GM12878 (cell line): ENCODE data around the gene ERC1. TPM values are rescaled to one million over a fixed set of nuclear protein-coding genes. Genes with fewer than 3 reads are reported as not detected.

ENCODE experiments used
- ATAC-seq: fragments of 200-7000 bp; cut with Tn5 transposase; 3 replicates; pipeline ENCODE4 v1.9.1; 2020; ENCODE audit warnings: mild to moderate bottlenecking, moderate library complexity
- BruUV-seq: library from RNA; stranded (reverse); fragments of 400-500 nt; replicated peaks from 2 replicates; lab custom pipeline; 2021; lab: Mats Ljungman, UMichigan
- CTCF ChIA-PET: fragments of 300-600 bp; sonication (Branson Sonifier 250); formaldehyde crosslinking; extraction: SDS; loops from one replicate; lab custom pipeline; 2021; ENCODE audit warnings: inconsistent platforms; lab: Yijun Ruan, JAX
- POLR2A ChIA-PET: fragments of 350-600 bp; formaldehyde crosslinking; extraction: SDS; loops from one replicate; lab custom pipeline; 2021; ENCODE audit warnings: inconsistent platforms; lab: Charles Lee
- RAD21 ChIA-PET: fragments of 300-600 bp; sonication (Branson Sonifier 250); formaldehyde crosslinking; loops from one replicate; lab custom pipeline; 2023; ENCODE audit warnings: antibody characterized with exemption; ENCODE audit not compliant: unreplicated experiment; lab: Charles Lee
- SMC1A ChIA-PET: fragments of 300-600 bp; sonication (Branson Sonifier 250); formaldehyde crosslinking; loops from one replicate; lab custom pipeline; 2023; ENCODE audit not compliant: unreplicated experiment, uncharacterized antibody; lab: Charles Lee
- DNase-seq: peaks from one replicate; pipeline ENCODE4 v3.0.0-alpha.2; 2011; ENCODE audit warnings: low read depth, low spot score
- FAIRE-seq: peaks from 3 replicates; lab custom pipeline; 2011; peaks lifted over from hg19 to GRCh38; lab: Jason Lieb, UNC
- H2AFZ ChIP-seq: 2 replicates; pipeline ENCODE4 v1.6.0; 2011; ENCODE audit warnings: low read depth, low read length, control low read depth; ENCODE audit not compliant: control insufficient read depth
- H3K27ac ChIP-seq: 2 replicates; pipeline ENCODE4 v1.5.1; 2011; ENCODE audit warnings: control low read depth; ENCODE audit not compliant: control insufficient read depth, insufficient read depth
- H3K27me3 ChIP-seq, 2 experiments: replicated peaks in 1 of 2; 2 replicates each; pipeline versions ENCODE4 v1.6.0 to v1.6.1; 2011; ENCODE audit warnings: low read length in 1 of 2; ENCODE audit not compliant: control insufficient read depth in 2 of 2, insufficient read depth in 2 of 2
- H3K36me3 ChIP-seq, 2 experiments: 2 replicates each; pipeline ENCODE4 v1.5.1; 2011; ENCODE audit warnings: low read length in 1 of 2; ENCODE audit not compliant: control insufficient read depth in 2 of 2, insufficient read depth in 2 of 2
- H3K4me1 ChIP-seq: 2 replicates; pipeline ENCODE4 v1.6.1; 2011; ENCODE audit warnings: mild to moderate bottlenecking, low read length, moderate library complexity, mixed read lengths; ENCODE audit not compliant: control insufficient read depth, insufficient read depth
- H3K4me2 ChIP-seq: 2 replicates; pipeline ENCODE4 v1.6.0; 2011; ENCODE audit warnings: control low read depth; ENCODE audit not compliant: control insufficient read depth, insufficient read depth
- H3K4me3 ChIP-seq: fragments of 200-600 bp; sonication (generic); 2 replicates; pipeline ENCODE4 v1.5.1; 2016
- H3K79me2 ChIP-seq: 2 replicates; pipeline ENCODE4 v1.6.0; 2011; ENCODE audit warnings: low read length; ENCODE audit not compliant: control insufficient read depth, insufficient read depth
- H3K9ac ChIP-seq: 2 replicates; pipeline ENCODE4 v1.8.0; 2011; ENCODE audit warnings: low read length, control low read depth, mixed read lengths; ENCODE audit not compliant: control insufficient read depth, insufficient read depth
- H3K9me3 ChIP-seq: replicated peaks from 3 replicates; pipeline ENCODE4 v1.5.1; 2011; ENCODE audit warnings: mild to moderate bottlenecking, low read length; ENCODE audit not compliant: control insufficient read depth, insufficient read depth
- H4K20me1 ChIP-seq: 2 replicates; pipeline ENCODE4 v1.6.0; 2011; ENCODE audit not compliant: control insufficient read depth, insufficient read depth
- HDAC2 ChIP-seq: fragments of 200-600 bp; sonication (generic); IDR thresholded peaks from 2 replicates; pipeline ENCODE4 v1.6.1; 2017
- LARP7 ChIP-seq: fragments of 450-650 bp; IDR thresholded peaks from 2 replicates; pipeline ENCODE4 v1.6.1; 2017; ENCODE audit warnings: mild to moderate bottlenecking
- PAX8 ChIP-seq: fragments of 450-650 bp; IDR thresholded peaks from 2 replicates; pipeline ENCODE4 v1.6.1; 2017; ENCODE audit warnings: mild to moderate bottlenecking, moderate library complexity
- POLR2A ChIP-seq: IDR thresholded peaks from 2 replicates; pipeline ENCODE4 v1.6.1; 2011; ENCODE audit warnings: low read depth, mild to moderate bottlenecking, low read length
- RCOR1 ChIP-seq: conservative IDR thresholded peaks from 2 replicates; pipeline ENCODE4 v1.6.1; 2012; ENCODE audit warnings: low read depth, low read length, improper control_type of control experiment
- RUNX3 ChIP-seq: IDR thresholded peaks from 2 replicates; pipeline ENCODE4 v1.6.1; 2012; ENCODE audit warnings: low read length, inconsistent platforms
- SIN3A ChIP-seq: IDR thresholded peaks from 2 replicates; pipeline ENCODE4 v1.6.1; 2012; ENCODE audit warnings: low read depth, low read length, improper control_type of control experiment
- SMC3 ChIP-seq: IDR thresholded peaks from 2 replicates; pipeline ENCODE4 v1.6.1; 2011; ENCODE audit warnings: low read length, improper control_type of control experiment, borderline replicate concordance
- SPI1 ChIP-seq: IDR thresholded peaks from 2 replicates; pipeline ENCODE4 v1.6.1; 2011; ENCODE audit warnings: low read depth, mild to moderate bottlenecking, low read length, moderate library complexity, borderline replicate concordance; ENCODE audit not compliant: insufficient read depth
- ZNF274 ChIP-seq: IDR thresholded peaks from one replicate; pipeline ENCODE4 v1.8.0; 2011; ENCODE audit not compliant: insufficient read length, insufficient read depth
- WGBS: methylation state at CpG from one replicate; pipeline ENCODE4 v1.1.6; 2016; ENCODE audit warnings: low lambda C conversion rate; ENCODE audit not compliant: insufficient replicate concordance, insufficient coverage; ENCODE audit errors: missing lambda C conversion rate; 5-methylcytosine and 5-hydroxymethylcytosine counted together
- in situ Hi-C: fragments of 300-500 bp; cut with MboI; formaldehyde crosslinking; loops from 9 replicates; pipeline ENCODE4 v1.14.3; 2018; ENCODE audit warnings: mixed read lengths
- intact Hi-C: fragments of 100-400 bp; cut with micrococcal nuclease; formaldehyde crosslinking; loops from one replicate; pipeline ENCODE4 v1.14.2; 2022; ENCODE audit not compliant: unreplicated experiment
- polyA plus RNA-seq, 11 experiments: library from polyadenylated mRNA; depleted of rRNA in 4 of 11; unstranded in 6 of 11; stranded (reverse) in 5 of 11; fragments of >200 nt; fragmentation: Nextera tagmentation in 4 of 11; fragmentation: Illumina TruSeq in 1 of 11; extraction: Ambion mirVana in 4 of 11; extraction: Trizol in 1 of 11; gene quantifications; 1 replicate in 1 of 11; 2 replicates in 10 of 11; pipeline versions ENCODE4 v1.2.1 to v1.2.3, GENCODE V29; 2011 to 2016; ENCODE audit warnings: inconsistent platforms in 2 of 11, missing spikeins in 2 of 11, low read depth in 1 of 11
- total RNA-seq, 4 experiments: library from RNA; depleted of rRNA in 3 of 4; stranded (reverse); fragments of >200 nt in 3 of 4; fragmentation: Illumina TruSeq in 1 of 4; extraction: Trizol in 1 of 4; gene quantifications; 2 replicates each; pipeline versions ENCODE4 v1.2.1 to v1.2.3, GENCODE V29; 2013 to 2021
- TF ChIP-seq, protein P1 (sequence below): fragments of 450-650 bp; IDR thresholded peaks from 2 replicates; pipeline ENCODE4 v1.6.1; 2014; ENCODE audit warnings: mild to moderate bottlenecking
- TF ChIP-seq, protein P2 (sequence below): fragments of 450-650 bp; IDR thresholded peaks from 2 replicates; pipeline ENCODE4 v1.6.1; 2017; ENCODE audit warnings: mild to moderate bottlenecking, moderate library complexity

The ERC1 gene
- total and polyA plus RNA-seq, 10 of the 15 experiments (the other 5 are each of a cell fraction or from before 2014, with no cell fraction given) = 0.75 to 8.0 (median 5.0) TPM

DNA sequence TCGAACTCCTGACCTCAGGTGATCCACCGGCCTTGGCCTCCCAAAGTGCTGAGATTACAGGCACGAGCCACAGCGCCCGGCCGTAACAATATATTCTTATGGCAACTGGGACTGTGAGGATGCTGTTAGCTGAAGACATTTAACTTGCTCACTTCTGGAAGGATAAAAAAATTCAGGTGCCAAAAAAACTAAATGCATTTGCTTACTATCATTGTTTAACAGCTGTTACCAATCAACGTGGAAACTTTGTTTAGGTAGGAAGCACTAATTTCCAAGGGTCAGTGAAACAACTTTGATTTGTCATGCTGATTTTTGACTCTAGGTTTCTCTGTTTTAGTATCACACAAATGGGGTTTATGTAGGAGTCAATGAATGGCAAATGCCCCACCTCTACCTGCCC is 297.3 kb downstream of the ERC1 start:
- Histone ChIP-seq H4K20me1 (no peaks in the 10 kb centered on the region), H3K4me1 (no peaks in the 10 kb centered on the region), H3K9ac (no peak overlapping the region), H3K4me2 (no peak overlapping the region), H3K27ac (no peak overlapping the region), H3K79me2 (no peaks in the 10 kb centered on the region), H3K9me3 (no peaks in the 10 kb centered on the region), H3K4me3 (no peak overlapping the region), H3K27me3 (no peaks in the 10 kb centered on the region), H3K36me3 (no peaks in the 10 kb centered on the region), H2AFZ (no peak overlapping the region)
- intact Hi-C loops (no loop called here), in situ Hi-C loops (no loop called here)
- RAD21 ChIA-PET = interaction anchor here (1.0 to 1.4 kb wide), 2 partner anchors 171 to 294 kb away, joined by 3 to 5 read pairs; no protein-coding TSS in a partner anchor
- no TSS peak for BruUV-seq
- DNase-seq = no peak
- CTCF ChIA-PET = interaction anchor here (1.8 kb wide), 1 partner anchor 171 kb away, joined by 7 read pairs; no protein-coding TSS in a partner anchor
- ATAC-seq = no peak
- no peak for TF ChIP-seq ZNF274
- TF ChIP-seq HDAC2 = no peak
- SMC1A ChIA-PET = interaction anchor here (0.7 to 1.3 kb wide), 3 partner anchors 17 to 295 kb away, joined by 3 to 5 read pairs (median 3); no protein-coding TSS in a partner anchor
- no peak for FAIRE-seq
- 80% methylated on average over 7 of the region's 7 CpGs for WGBS
- POLR2A ChIA-PET = interaction anchor here (0.5 kb wide), 1 partner anchor 63 kb away, joined by 5 read pairs; no protein-coding TSS in a partner anchor

DNA sequence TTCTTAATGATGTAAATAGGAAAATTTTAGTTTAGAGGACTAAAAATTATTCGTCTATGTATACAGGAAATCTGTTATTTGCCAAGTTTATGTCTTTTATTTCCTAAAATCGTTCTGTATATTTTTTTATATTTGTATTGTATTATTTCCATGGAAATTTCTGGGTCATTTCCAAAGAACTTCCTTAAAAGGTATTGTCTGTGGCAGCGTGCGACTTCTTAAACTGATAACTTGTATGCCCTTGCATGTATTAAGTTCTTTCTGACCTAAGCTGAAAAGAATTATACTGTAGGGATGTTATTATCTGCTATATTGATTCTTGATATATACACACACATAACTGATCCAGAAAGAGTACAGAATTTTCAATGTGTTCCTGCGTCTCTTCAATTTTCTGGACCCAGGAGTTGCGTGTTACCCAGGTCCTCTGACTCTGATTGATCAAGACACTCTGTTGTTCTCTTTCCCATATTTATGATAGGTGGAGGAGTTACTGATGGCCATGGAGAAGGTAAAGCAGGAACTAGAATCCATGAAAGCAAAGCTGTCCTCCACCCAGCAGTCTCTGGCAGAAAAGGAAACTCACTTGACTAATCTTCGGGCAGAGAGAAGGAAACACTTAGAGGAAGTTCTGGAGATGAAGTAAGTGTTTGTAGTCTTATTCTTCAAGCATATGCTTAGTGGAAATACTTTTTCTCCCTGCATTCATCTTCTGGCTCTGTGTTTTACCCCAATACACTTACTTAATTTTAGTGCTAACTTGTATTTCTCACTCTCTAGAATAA is 298.5 kb downstream of the ERC1 start:
- SMC1A ChIA-PET = no interaction called here
- Histone ChIP-seq H3K27me3 (no peaks in the 10 kb centered on the region), H3K4me1 (no peaks in the 10 kb centered on the region), H3K27ac (no peak overlapping the region), H3K4me3 (no peak overlapping the region), H3K9me3 (no peaks in the 10 kb centered on the region), H3K4me2 (no peak overlapping the region), H2AFZ (no peak overlapping the region), H3K9ac (no peak overlapping the region), H4K20me1 (no peaks in the 10 kb centered on the region), H3K36me3 (no peaks in the 10 kb centered on the region), H3K79me2 (no peaks in the 10 kb centered on the region)
- ATAC-seq = no peak
- no TSS peak for BruUV-seq
- RAD21 ChIA-PET = no interaction called here
- no peak for DNase-seq
- CTCF ChIA-PET = no interaction called here
- in situ Hi-C loops (no loop called here), intact Hi-C loops (no loop called here)
- POLR2A ChIA-PET = no interaction called here
- no peak for FAIRE-seq
- 66% methylated on average over 7 of the region's 7 CpGs for WGBS
- TF ChIP-seq PAX8 (no peak), LARP7 (no peak), SIN3A (no peak), SPI1 (no peak), POLR2A (no peak), RCOR1 (no peak), RUNX3 (no peak), SMC3 (no peak)
- TF ChIP-seq, protein P1, sequence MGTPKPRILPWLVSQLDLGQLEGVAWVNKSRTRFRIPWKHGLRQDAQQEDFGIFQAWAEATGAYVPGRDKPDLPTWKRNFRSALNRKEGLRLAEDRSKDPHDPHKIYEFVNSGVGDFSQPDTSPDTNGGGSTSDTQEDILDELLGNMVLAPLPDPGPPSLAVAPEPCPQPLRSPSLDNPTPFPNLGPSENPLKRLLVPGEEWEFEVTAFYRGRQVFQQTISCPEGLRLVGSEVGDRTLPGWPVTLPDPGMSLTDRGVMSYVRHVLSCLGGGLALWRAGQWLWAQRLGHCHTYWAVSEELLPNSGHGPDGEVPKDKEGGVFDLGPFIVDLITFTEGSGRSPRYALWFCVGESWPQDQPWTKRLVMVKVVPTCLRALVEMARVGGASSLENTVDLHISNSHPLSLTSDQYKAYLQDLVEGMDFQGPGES = no peak
- TF ChIP-seq, protein P2, sequence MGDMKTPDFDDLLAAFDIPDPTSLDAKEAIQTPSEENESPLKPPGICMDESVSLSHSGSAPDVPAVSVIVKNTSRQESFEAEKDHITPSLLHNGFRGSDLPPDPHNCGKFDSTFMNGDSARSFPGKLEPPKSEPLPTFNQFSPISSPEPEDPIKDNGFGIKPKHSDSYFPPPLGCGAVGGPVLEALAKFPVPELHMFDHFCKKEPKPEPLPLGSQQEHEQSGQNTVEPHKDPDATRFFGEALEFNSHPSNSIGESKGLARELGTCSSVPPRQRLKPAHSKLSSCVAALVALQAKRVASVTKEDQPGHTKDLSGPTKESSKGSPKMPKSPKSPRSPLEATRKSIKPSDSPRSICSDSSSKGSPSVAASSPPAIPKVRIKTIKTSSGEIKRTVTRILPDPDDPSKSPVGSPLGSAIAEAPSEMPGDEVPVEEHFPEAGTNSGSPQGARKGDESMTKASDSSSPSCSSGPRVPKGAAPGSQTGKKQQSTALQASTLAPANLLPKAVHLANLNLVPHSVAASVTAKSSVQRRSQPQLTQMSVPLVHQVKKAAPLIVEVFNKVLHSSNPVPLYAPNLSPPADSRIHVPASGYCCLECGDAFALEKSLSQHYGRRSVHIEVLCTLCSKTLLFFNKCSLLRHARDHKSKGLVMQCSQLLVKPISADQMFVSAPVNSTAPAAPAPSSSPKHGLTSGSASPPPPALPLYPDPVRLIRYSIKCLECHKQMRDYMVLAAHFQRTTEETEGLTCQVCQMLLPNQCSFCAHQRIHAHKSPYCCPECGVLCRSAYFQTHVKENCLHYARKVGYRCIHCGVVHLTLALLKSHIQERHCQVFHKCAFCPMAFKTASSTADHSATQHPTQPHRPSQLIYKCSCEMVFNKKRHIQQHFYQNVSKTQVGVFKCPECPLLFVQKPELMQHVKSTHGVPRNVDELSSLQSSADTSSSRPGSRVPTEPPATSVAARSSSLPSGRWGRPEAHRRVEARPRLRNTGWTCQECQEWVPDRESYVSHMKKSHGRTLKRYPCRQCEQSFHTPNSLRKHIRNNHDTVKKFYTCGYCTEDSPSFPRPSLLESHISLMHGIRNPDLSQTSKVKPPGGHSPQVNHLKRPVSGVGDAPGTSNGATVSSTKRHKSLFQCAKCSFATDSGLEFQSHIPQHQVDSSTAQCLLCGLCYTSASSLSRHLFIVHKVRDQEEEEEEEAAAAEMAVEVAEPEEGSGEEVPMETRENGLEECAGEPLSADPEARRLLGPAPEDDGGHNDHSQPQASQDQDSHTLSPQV = no peak
